Medulla oblongata (tissue), 1 donor: ENCODE data around the gene TMEM86B.
"Not testable (repeated sequence)": the region's sequence is repeated elsewhere in the genome, so short reads cannot be mapped to it uniquely, and the experiment has no call there.

ENCODE experiments used
- DNase-seq: peaks from one replicate; pipeline ENCODE4 v3.0.0-alpha.2; 2015; ENCODE audit errors: extremely low spot score

Gene TMEM86B

GRCh38 chr19:55223291-55224037, 5.1 kb downstream of the TMEM86B start:
- DNase-seq: no peak

GRCh38 chr19:55220525-55220924, 8.0 kb downstream of the TMEM86B start:
- DNase-seq: no peak

- DNase-seq: peak; percentile 84
Measured at GRCh38 chr19:55216461-55217198, 11.9 kb downstream of the TMEM86B start.

- no peak for DNase-seq
Measured at GRCh38 chr19:55213547-55213946, 15.0 kb downstream of the TMEM86B start.

GRCh38 chr19:55212447-55212846, 16.1 kb downstream of the TMEM86B start:
- DNase-seq: no peak

GRCh38 chr19:55209693-55210472, 18.7 kb downstream of the TMEM86B start:
- no peak for DNase-seq

GRCh38 chr19:55208880-55209692, 19.5 kb downstream of the TMEM86B start, which contains the start of gene PTPRH:
TSS of gene PTPRH (minus strand) at chr19:55209501. CDS start at chr19:55209433, 68 bp downstream.
- no peak for DNase-seq

- peak; percentile 82 for DNase-seq
Measured at GRCh38 chr19:55206664-55207500, 21.7 kb downstream of the TMEM86B start.

GRCh38 chr19:55202199-55202598, 26.4 kb downstream of the TMEM86B start:
- DNase-seq: not testable (repeated sequence)

- no peak for DNase-seq
Measured at GRCh38 chr19:55199620-55200204, 28.9 kb downstream of the TMEM86B start.

- DNase-seq: no peak
Measured at GRCh38 chr19:55198651-55199050, 29.9 kb downstream of the TMEM86B start.

GRCh38 chr19:55197528-55197927, 31.0 kb downstream of the TMEM86B start:
- no peak for DNase-seq

GRCh38 chr19:55196803-55197202, 31.8 kb downstream of the TMEM86B start:
- no peak for DNase-seq

- no peak for DNase-seq
Measured at GRCh38 chr19:55193481-55193880, 35.1 kb downstream of the TMEM86B start.

GRCh38 chr19:55189403-55189835, 39.1 kb downstream of the TMEM86B start:
- no peak for DNase-seq

- no peak for DNase-seq
Measured at GRCh38 chr19:55188625-55189024, 39.9 kb downstream of the TMEM86B start.

- DNase-seq: no peak
Measured at GRCh38 chr19:55186080-55186479, 42.5 kb downstream of the TMEM86B start.

GRCh38 chr19:55181740-55182139, 46.8 kb downstream of the TMEM86B start:
- no peak for DNase-seq

GRCh38 chr19:55179606-55180484, 48.7 kb downstream of the TMEM86B start, which contains the start of gene SYT5:
TSS of gene SYT5 (minus strand) at chr19:55180289. CDS start at chr19:55179041, 1,248 bp downstream.
- no peak for DNase-seq
